DMS153 treated with DMSO at 0.1 percent for 48 hours (cell line): ENCODE data around the gene OBP2B.

Experiments used
- DNase-seq: peaks from one replicate; lab custom pipeline; 2025; ENCODE audit not compliant: unreplicated experiment; lab: John Stamatoyannopoulos, UW

The OBP2B gene

DNA sequence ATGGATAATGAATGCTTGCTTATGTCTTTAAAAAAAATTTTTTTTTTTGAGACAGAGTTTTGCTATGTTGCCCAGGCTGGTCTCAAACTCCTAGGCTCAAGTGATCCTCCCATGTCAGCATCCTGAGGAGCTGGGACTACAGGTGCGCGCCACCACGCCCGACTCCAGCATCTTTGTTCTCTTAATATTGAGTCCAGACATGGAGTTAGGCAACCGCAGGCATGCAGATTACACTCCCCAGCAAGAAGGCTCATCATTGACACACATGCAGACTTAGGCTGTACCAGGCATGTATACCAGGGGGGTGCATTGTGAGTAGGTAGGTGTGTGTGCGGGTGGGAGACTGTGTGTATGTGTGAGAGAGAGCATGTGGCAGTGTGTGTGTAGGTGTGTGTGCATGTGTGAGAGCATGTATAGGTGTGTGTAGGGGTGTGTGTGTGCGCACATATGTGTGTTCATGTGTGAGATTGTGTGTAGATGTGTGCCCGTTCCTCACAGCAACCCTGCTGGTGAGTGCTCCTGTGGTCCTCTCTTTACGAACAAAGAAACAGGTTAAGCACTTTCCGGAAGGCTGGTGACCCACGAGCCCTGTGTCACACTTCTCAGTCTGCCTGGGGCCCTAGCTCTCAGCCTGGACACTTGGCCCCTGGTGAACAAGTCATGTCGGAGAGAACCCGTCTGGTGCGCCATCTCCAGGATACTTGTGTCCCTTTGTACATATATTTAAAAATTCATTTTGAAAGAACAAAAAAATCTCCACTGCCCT is 6.2 kb downstream of the OBP2B start:
- no peak for DNase-seq

GRCh38 chr9:133202145-133202513 is 6.9 kb downstream of the OBP2B start:
- no peak for DNase-seq

- DNase-seq = no peak
Measured at GRCh38 chr9:133201424-133202144, 7.5 kb downstream of the OBP2B start.

DNA sequence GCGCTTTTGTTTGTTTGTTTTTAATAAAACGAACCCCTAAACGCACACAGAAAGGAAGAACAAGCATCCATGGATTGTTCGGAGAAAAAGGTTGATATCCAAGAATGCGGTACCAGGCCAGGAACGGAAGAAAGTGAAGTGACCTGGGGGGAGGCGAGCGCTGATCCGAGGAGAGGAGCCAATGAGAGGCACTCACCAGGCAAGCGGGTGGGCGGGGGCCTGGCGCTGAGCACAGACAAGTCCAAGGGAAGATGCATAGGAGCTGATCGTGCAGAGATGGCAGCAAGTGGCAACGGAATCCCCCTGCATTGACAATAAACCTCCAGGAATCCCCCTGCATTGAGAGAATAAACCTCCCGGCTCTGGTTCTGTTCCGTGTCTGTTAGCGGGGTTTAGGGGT is 8.4 kb downstream of the OBP2B start:
- no peak for DNase-seq

- DNase-seq = no peak
Measured at GRCh38 chr9:133199648-133200321, 9.3 kb downstream of the OBP2B start.

- DNase-seq = no peak
Measured at GRCh38 chr9:133195029-133195428, 14.0 kb downstream of the OBP2B start.

DNA sequence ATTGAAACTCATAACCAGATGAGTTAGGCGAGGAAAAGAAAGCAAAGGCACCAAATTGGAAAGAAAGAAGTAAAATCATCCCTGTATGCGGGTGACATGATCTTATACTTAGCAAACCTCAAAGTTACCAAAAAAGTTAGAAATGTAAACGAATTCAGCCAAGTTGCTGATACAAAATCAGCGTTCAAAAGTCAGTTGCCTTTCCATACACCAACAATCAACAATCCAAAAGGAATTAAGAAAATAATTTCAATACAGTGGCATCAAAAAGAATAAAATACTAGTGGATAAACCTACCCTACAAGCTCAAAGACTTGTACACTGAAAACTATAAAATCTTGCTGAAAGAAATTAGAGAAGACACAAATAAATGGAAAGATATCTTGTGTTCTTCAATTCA is 14.5 kb downstream of the OBP2B start:
- DNase-seq = no peak

GRCh38 chr9:133191989-133192388 is 17.1 kb downstream of the OBP2B start:
- DNase-seq = no peak

GRCh38 chr9:133189826-133190225 is 19.2 kb downstream of the OBP2B start:
- no peak for DNase-seq

DNA sequence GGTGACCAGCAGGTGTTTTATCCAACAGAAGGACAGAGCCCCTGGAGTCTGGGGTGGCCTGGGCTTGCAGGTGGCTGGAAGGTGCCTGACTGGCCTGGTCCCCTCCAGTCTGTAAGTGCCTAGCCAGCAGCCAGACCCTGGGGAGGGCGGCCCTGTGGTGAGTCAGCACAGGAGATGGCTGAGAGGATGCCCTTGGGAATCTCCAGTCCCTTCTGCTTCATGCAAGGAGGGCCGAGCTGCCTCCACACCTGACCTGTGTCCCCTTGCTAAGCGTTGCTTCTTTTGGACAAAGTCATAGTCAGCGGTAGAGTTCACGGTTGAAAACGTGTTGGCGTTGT is 20.2 kb downstream of the OBP2B start:
- no peak for DNase-seq

DNA sequence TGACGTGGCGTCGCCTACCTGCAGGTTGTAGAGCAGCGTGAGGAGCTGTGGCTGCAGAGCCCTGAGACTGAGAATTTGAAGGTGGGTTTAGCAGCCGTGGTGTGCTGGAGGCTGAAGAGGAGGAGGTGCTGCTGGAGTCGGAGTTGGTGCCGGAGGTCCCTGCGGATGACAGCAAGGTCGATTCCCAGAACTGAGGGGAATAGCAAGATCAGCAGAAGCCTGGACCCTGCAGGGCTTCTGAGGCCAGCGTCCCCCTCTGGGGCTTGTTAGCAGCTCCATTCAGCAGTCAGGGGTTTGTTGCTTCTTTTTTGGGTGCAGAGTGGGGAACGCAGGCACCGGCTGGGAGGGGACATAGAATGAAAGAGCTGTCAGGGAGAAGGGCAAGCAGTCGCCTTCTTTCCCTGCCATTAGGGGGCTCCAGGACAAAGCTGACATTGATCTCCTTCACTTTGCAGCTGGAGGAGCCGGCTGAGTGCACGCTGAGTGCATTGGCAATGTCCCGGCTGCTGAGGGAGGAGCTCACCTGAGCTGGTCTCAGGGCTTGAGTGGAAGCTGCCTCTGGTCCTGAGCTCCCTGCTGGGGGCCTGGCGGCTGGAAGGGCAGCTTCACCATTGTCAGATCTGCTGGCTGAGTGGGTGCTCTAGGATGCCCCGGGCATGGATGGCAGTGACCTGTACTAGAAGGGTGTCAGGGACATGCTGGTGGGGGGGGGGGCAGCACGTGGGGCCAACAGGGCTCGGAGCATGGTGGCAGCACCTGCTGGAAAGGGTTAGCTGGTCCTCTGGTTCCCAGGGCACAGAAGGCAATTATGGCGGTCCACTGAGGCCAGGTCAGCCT is 20.8 kb downstream of the OBP2B start:
- peak; percentile 52 for DNase-seq

DNA sequence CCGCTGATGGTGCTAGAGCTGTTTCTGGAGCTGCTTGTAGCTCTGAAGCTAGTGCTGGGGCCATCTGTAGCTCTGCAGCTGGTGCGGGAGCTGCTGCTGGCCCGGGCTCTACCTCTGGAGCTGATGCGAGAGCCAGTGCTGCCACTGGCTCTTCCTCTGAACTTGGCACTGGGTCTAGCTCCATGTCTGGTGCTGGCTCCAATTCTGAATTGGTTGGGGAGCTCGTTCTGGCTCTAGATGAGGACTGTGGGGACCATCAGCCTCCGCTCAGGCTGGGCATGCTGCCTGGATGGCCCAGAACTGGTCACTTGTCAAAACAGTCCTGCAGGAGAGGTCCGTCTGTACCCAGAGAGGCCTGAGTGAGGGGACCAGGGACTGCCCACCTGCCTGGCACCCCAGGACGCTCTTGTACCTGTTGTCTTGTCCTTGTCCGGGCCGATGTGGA is 21.5 kb downstream of the OBP2B start:
- DNase-seq = no peak

DNA sequence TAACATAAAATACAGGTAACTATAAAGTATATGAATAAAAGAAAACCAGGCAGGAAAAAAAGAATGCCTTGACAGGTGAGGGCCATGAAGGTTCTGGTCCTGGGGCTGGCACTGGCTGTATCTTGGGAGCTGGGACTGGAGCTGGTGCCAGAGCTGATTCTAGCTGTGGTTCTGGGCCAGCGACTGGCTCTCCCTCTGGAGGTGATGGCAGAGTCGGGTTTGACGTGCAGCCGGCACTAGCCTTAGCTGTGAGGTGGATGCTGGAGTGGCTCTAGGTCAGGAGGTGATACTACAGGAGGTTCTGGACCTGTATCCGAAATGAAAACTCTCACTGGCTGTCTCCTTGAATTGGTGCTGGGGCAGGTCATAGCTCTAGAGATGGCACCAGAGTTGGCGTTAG is 22.3 kb downstream of the OBP2B start:
- DNase-seq = no peak

- DNase-seq = peak; percentile 80
Measured at GRCh38 chr9:133184971-133185370, 24.1 kb downstream of the OBP2B start.

- DNase-seq = no peak
Measured at GRCh38 chr9:133182151-133182550, 26.9 kb downstream of the OBP2B start.

- no peak for DNase-seq
Measured at GRCh38 chr9:133181561-133181960, 27.5 kb downstream of the OBP2B start.

DNA sequence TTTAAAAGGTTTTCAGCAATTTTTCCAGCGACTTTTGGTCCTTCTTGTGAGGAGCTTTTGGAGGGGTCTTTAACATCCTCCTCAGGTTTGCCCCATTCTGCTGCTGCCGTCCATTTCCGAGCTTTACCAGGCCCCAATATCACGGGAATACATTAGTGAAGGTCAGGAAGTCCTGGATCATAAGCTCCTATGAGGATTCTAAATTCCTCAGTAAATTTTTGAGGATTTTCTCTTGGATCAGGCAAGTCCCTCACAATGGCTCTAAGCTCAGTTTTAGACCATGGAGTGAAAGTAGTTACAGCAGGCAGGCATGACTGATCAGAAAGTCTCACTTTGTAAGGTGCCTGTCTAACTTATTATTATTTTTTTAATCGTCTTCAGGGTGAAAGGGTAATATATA is 28.1 kb downstream of the OBP2B start:
- no peak for DNase-seq

DNA sequence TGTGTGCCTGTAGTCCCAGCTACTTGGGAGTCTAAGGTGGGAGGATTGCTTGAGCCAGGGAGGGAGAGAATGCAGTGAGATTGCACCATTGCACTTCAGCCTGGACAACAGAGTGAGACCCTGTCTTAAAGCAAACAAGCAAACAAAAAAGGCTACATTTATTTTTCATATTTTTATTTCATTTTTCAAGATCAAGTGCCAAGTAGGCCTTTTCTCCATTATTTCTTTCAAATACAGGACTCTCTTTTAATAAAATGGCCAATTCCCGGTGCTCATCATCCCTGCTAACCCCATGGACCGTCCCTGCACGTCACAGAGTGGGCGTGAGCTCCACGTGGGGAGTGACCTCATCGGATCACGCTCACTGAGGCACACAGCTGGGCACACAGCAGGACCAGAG is 36.0 kb downstream of the OBP2B start:
- DNase-seq = no peak

GRCh38 chr9:133171161-133171961 is 37.7 kb downstream of the OBP2B start:
- no peak for DNase-seq

DNA sequence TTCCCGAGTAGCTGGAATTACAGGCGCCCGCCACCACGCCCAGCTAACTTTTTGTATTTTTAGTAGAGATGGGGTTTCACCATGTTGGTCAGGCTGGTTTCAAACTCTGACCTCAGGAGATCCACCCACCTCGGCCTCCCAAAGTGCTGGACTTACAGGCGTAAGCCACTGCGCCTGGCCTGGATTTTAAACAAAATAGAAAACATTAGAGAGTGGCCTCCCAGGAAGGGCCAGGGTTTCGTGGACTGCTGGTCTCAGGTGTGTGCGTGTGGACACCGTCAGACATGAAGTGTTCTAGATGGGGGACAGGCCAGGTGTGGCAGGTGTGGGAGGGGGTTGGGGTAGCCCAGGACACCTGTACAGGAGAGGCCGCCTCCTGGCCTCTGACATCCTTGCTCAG is 38.3 kb downstream of the OBP2B start:
- no peak for DNase-seq
